ENCODE data around the gene UBE2D1. TPM values are rescaled to one million over a fixed set of nuclear protein-coding genes. Genes with fewer than 3 reads are reported as not detected.
A peak's percentile ranks its signal among the peaks of the same experiment; 100 is the strongest.

Gene UBE2D1
- total and polyA plus RNA-seq, 2 of the 4 experiments (the other 2 are of a cell fraction) = 9.1 to 9.7 TPM

- TF ChIP-seq USF2 (IDR thresholded peaks at IDR 0.05; ENCODE audit: low read depth, low read length) (no peak), SMC3 (IDR thresholded peaks at IDR 0.05; ENCODE audit: low read depth, low read length) (peak; percentile 85)
Measured at GRCh38 chr10:58414270-58415041, 79.7 kb downstream of the UBE2D1 start (continued).

GRCh38 chr10:58415757-58416156 lies 81.0 kb downstream of the UBE2D1 start:
- Histone ChIP-seq H2BK15ac (ENCODE audit: low read depth, low read length) (peak overlapping the region; percentile 57; the same call in 2 of the 3 replicates), H3K23ac (ENCODE audit: low read depth, low read length) (no peak overlapping the region), H3K4me1 (ENCODE audit: control insufficient read depth, insufficient read depth, low read length) (peaks cover 5% of the 10 kb centered on the region), H3K4me3 (ENCODE audit: insufficient read depth, low read depth, low read length) (no peak overlapping the region), H4K20me1 (ENCODE audit: insufficient read depth, low read length) (no peaks in the 10 kb centered on the region), H3K9me3 (ENCODE audit: control insufficient read depth, insufficient read depth, low read length) (no peaks in the 10 kb centered on the region), H2AK5ac (ENCODE audit: low read depth, low read length) (0 out of 2 replicates have a peak overlapping the region, but pooled peaks have one; percentile 4), H2BK5ac (ENCODE audit: low read depth, low read length, poor library complexity, severe bottlenecking) (no peak overlapping the region), H4K8ac (ENCODE audit: low read depth in 2 of 2, low read length in 2 of 2) (no peak overlapping the region), H3K18ac (ENCODE audit: low read depth, low read length) (no peak overlapping the region), H3K27me3 (ENCODE audit: control insufficient read depth, insufficient read depth, low read length) (no peaks in the 10 kb centered on the region), H3K14ac (replicated peaks; ENCODE audit: low read depth, low read length) (no peak overlapping the region), H4K5ac (ENCODE audit: low read depth, low read length) (no peak overlapping the region), H3K56ac (ENCODE audit: extremely low read depth, insufficient read depth, low read length) (no peak overlapping the region), H3K4me2 (ENCODE audit: low read depth, low read length) (no peak overlapping the region), H3K79me1 (ENCODE audit: low read depth in 1 of 2, low read length in 2 of 2) (no peaks in the 10 kb centered on the region), H2AFZ (replicated peaks; ENCODE audit: low read length, poor library complexity) (no peak overlapping the region), H2AK9ac (replicated peaks; ENCODE audit: low read depth, low read length, poor library complexity) (no peak overlapping the region), H3K36me3 (ENCODE audit: control insufficient read depth, insufficient read depth, low read length) (no peaks in the 10 kb centered on the region), H3K4ac (ENCODE audit: low read depth, low read length) (no peak overlapping the region), H3K27ac (ENCODE audit: insufficient read depth, low read length) (no peak overlapping the region), H2BK120ac (ENCODE audit: low read depth, low read length) (no peak overlapping the region), H2BK20ac (ENCODE audit: low read depth, low read length) (peak overlapping the region; percentile 29; the same call in 1 of the 2 replicates), H3K9me1 (ENCODE audit: insufficient read depth, low read length) (peaks cover 3% of the 10 kb centered on the region), H3K9ac (ENCODE audit: low read depth, low read length) (no peak overlapping the region), H4K91ac (ENCODE audit: insufficient read depth, low read depth, low read length) (no peak overlapping the region; the same call in 1 of the 2 replicates)
- dilution Hi-C loops (cut with HindIII; ENCODE audit: low sequenced_read_pairs, unreplicated experiment) = no loop called here
- ChIA-PET CTCF (interaction anchor here (0.6 kb wide), 1 partner anchor 328 kb away, joined by 4 read pairs; no protein-coding TSS in a partner anchor), POLR2A (ENCODE audit: unreplicated experiment) (no interaction called here)
- intact Hi-C loops (cut with micrococcal nuclease) = loop anchor here (2.0 kb wide), 3 partner anchors 367 to 819 kb away; no protein-coding TSS in a partner anchor
- no peak for DNase-seq
- BruUV-seq (replicated peaks) = no TSS peak
- no peak for TF ChIP-seq MAZ (IDR thresholded peaks at IDR 0.05; ENCODE audit: borderline replicate concordance, low read depth, low read length)
- no peak for TF ChIP-seq ELK1 (IDR thresholded peaks at IDR 0.05; ENCODE audit: borderline replicate concordance, low read depth, low read length)
- TF ChIP-seq USF2 (IDR thresholded peaks at IDR 0.05; ENCODE audit: low read depth, low read length) = no peak
- no peak for TF ChIP-seq RAD21 (IDR thresholded peaks at IDR 0.05; ENCODE audit: low read length)
- no peak for TF ChIP-seq BHLHE40 (IDR thresholded peaks at IDR 0.05; ENCODE audit: low read depth, low read length)
- no peak for TF ChIP-seq RFX5 (IDR thresholded peaks at IDR 0.05; ENCODE audit: low read depth, low read length)
- TF ChIP-seq MAFK (IDR thresholded peaks at IDR 0.05; ENCODE audit: low read depth, low read length) = no peak
- no peak for TF ChIP-seq RCOR1 (IDR thresholded peaks at IDR 0.05; ENCODE audit: insufficient replicate concordance, low read length)
- no peak for TF ChIP-seq MXI1 (IDR thresholded peaks at IDR 0.05; ENCODE audit: borderline replicate concordance, low read depth, low read length)
- TF ChIP-seq POLR2A (IDR thresholded peaks at IDR 0.05; ENCODE audit: low read depth, low read length) = no peak
- ATAC-seq (ENCODE audit: low read depth) = no peak
- in situ Hi-C loops (cut with MboI; ENCODE audit: low sequenced_read_pairs) = loop anchor here (5.0 to 25.0 kb wide), 3 partner anchors 112 to 797 kb away; no protein-coding TSS in a partner anchor
